HepG2 (cell line): ENCODE data around the gene KCNMA1. TPM values are rescaled to one million over a fixed set of nuclear protein-coding genes. Genes with fewer than 3 reads are reported as not detected.

ENCODE experiments used
- ATAC-seq: fragments of 200-7000 bp; cut with Tn5 transposase; 3 replicates; pipeline ENCODE4 v1.9.1; 2020; ENCODE audit warnings: mild to moderate bottlenecking, moderate library complexity
- BruUV-seq: library from RNA; stranded (reverse); fragments of 400-500 nt; replicated peaks from 2 replicates; lab custom pipeline; 2021; lab: Mats Ljungman, UMichigan
- CTCF ChIA-PET: fragments of 300-600 bp; formaldehyde crosslinking; extraction: SDS; loops from one replicate; lab custom pipeline; 2021; ENCODE audit warnings: low total read pairs, inconsistent platforms, low intra/inter-chr PET ratio; lab: Yijun Ruan, JAX
- POLR2A ChIA-PET: fragments of 350-600 bp; sonication (Branson Sonifier 250); formaldehyde crosslinking; loops from one replicate; lab custom pipeline; 2020; ENCODE audit warnings: antibody characterized with exemption, inconsistent platforms; lab: Yijun Ruan, JAX
- DNase-seq: peaks from one replicate; pipeline ENCODE4 v3.0.0-alpha.2; 2015; ENCODE audit warnings: low spot score
- FAIRE-seq: peaks from 3 replicates; lab custom pipeline; 2011; peaks lifted over from hg19 to GRCh38; lab: Jason Lieb, UNC
- H2AFZ ChIP-seq: one replicate; pipeline ENCODE4 v1.6.1; 2011; ENCODE audit warnings: low read length, inconsistent platforms
- H3K27ac ChIP-seq: fragments of 300-600 bp; 3 replicates; pipeline ENCODE4 v1.8.0; 2011; ENCODE audit warnings: mixed run types, mild to moderate bottlenecking, mixed read lengths, low read length, inconsistent platforms; ENCODE audit not compliant: insufficient read depth; ENCODE audit errors: extremely low read length
- H3K27me3 ChIP-seq, 2 experiments: fragments of 200-600 bp in 1 of 2; 2 replicates in 1 of 2; 3 replicates in 1 of 2; pipeline versions ENCODE4 v1.6.0 to v1.8.0; 2011; ENCODE audit warnings: low read length in 2 of 2, mild to moderate bottlenecking in 2 of 2, moderate library complexity in 2 of 2, inconsistent platforms in 1 of 2; ENCODE audit not compliant: insufficient read depth in 2 of 2, control insufficient read depth in 1 of 2
- H3K36me3 ChIP-seq, 2 experiments: fragments of 200-600 bp in 1 of 2; replicated peaks in 1 of 2; 2 replicates in 1 of 2; 3 replicates in 1 of 2; pipeline versions ENCODE4 v1.5.1 to v1.8.0; 2011; ENCODE audit warnings: low read length in 2 of 2, inconsistent platforms in 1 of 2; ENCODE audit not compliant: insufficient read depth in 2 of 2, control insufficient read depth in 1 of 2
- H3K4me1 ChIP-seq: 2 replicates; pipeline ENCODE4 v1.5.1; 2012; ENCODE audit warnings: low read length, inconsistent platforms; ENCODE audit not compliant: insufficient read depth
- H3K4me2 ChIP-seq: 2 replicates; pipeline ENCODE4 v1.6.0; 2011; ENCODE audit warnings: low read depth, low read length, inconsistent platforms
- H3K4me3 ChIP-seq, 3 experiments: fragments of 200-600 bp in 1 of 3; sonication (generic), shearing (Covaris generic) in 1 of 3; replicated peaks in 1 of 3; 2 replicates each; pipeline ENCODE4 v1.5.1; 2011 to 2016; ENCODE audit warnings: low read length in 3 of 3, inconsistent platforms in 2 of 3, low read depth in 2 of 3, mild to moderate bottlenecking in 2 of 3, control low read depth in 1 of 3, mixed read lengths in 1 of 3; ENCODE audit not compliant: insufficient read depth in 1 of 3
- H3K79me2 ChIP-seq: one replicate; pipeline ENCODE4 v1.6.1; 2011; ENCODE audit warnings: low read length, inconsistent platforms; ENCODE audit not compliant: insufficient read depth
- H3K9ac ChIP-seq: 2 replicates; pipeline ENCODE4 v1.6.0; 2011; ENCODE audit warnings: mild to moderate bottlenecking, low read depth, low read length, inconsistent platforms; ENCODE audit not compliant: insufficient read depth
- H3K9me3 ChIP-seq: 2 replicates; pipeline ENCODE4 v1.5.1; 2012; ENCODE audit warnings: mild to moderate bottlenecking, low read length
- H4K20me1 ChIP-seq: 2 replicates; pipeline ENCODE4 v1.6.0; 2011; ENCODE audit warnings: inconsistent platforms, mild to moderate bottlenecking, low read length, moderate library complexity; ENCODE audit not compliant: insufficient read depth
- EEA1 ChIP-seq: sonication (generic); formaldehyde crosslinking; IDR thresholded peaks from 2 replicates; pipeline ENCODE4 v1.5.1; 2020; ENCODE audit warnings: mild to moderate bottlenecking, missing genetic modification reagents, borderline replicate concordance
- HOXA3 ChIP-seq: sonication (generic); formaldehyde crosslinking; IDR thresholded peaks from 2 replicates; pipeline ENCODE4 v1.5.0; 2020; ENCODE audit warnings: missing genetic modification reagents
- MEF2D ChIP-seq: sonication (generic); formaldehyde crosslinking; IDR thresholded peaks from 2 replicates; pipeline ENCODE4 v1.5.1; 2020; ENCODE audit warnings: mild to moderate bottlenecking, missing genetic modification reagents
- MEIS2 ChIP-seq: sonication (generic); formaldehyde crosslinking; IDR thresholded peaks from 2 replicates; pipeline ENCODE4 v1.9.0; 2021; ENCODE audit warnings: mild to moderate bottlenecking, missing genetic modification reagents
- MTA1 ChIP-seq: sonication (generic); formaldehyde crosslinking; IDR thresholded peaks from 2 replicates; pipeline ENCODE4 v1.4.0; 2020; ENCODE audit warnings: missing genetic modification reagents, mild to moderate bottlenecking, borderline replicate concordance
- NBN ChIP-seq: fragments of 450-650 bp; conservative IDR thresholded peaks from 2 replicates; pipeline ENCODE4 v1.6.1; 2017
- REL ChIP-seq: sonication (generic); formaldehyde crosslinking; conservative IDR thresholded peaks from 2 replicates; pipeline ENCODE4 v1.8.0; 2022; ENCODE audit warnings: mild to moderate bottlenecking, missing genetic modification reagents, moderate library complexity
- RFX1 ChIP-seq: fragments of 450-650 bp; IDR thresholded peaks from 2 replicates; pipeline ENCODE4 v1.6.1; 2017
- SIX4 ChIP-seq: sonication (generic); formaldehyde crosslinking; IDR thresholded peaks from 2 replicates; pipeline ENCODE4 v1.4.0; 2020; ENCODE audit warnings: missing genetic modification reagents
- TAF1 ChIP-seq: sonication (generic); formaldehyde crosslinking; IDR thresholded peaks from 2 replicates; pipeline ENCODE4 v1.4.0; 2020; ENCODE audit warnings: missing genetic modification reagents
- ZBTB14 ChIP-seq: sonication (generic); formaldehyde crosslinking; IDR thresholded peaks from 2 replicates; pipeline ENCODE4 v1.4.0; 2020; ENCODE audit warnings: missing genetic modification reagents
- ZBTB43 ChIP-seq: sonication (generic); formaldehyde crosslinking; conservative IDR thresholded peaks from 2 replicates; pipeline ENCODE4 v1.4.0; 2020; ENCODE audit warnings: missing genetic modification reagents
- ZBTB7A ChIP-seq: sonication (generic); formaldehyde crosslinking; IDR thresholded peaks from 2 replicates; pipeline ENCODE4 v1.8.0; 2022; ENCODE audit warnings: mild to moderate bottlenecking, missing genetic modification reagents
- ZNF138 ChIP-seq: sonication (generic); formaldehyde crosslinking; IDR thresholded peaks from 2 replicates; pipeline ENCODE4 v1.5.0; 2020; ENCODE audit warnings: mild to moderate bottlenecking, low read depth, missing genetic modification reagents
- ZNF205 ChIP-seq: IDR thresholded peaks from 2 replicates; pipeline ENCODE4 v1.6.1; 2018; ENCODE audit warnings: missing biosample characterization, missing genetic modification reagents
- ZNF619 ChIP-seq: sonication (generic); formaldehyde crosslinking; IDR thresholded peaks from 2 replicates; pipeline ENCODE4 v1.4.0; 2020; ENCODE audit warnings: mild to moderate bottlenecking, missing genetic modification reagents
- ZNF678 ChIP-seq: sonication (generic); formaldehyde crosslinking; IDR thresholded peaks from 2 replicates; pipeline ENCODE4 v1.4.0; 2020; ENCODE audit warnings: mild to moderate bottlenecking, missing genetic modification reagents
- WGBS: methylation state at CpG from one replicate; pipeline ENCODE4 v1.1.6; 2017; ENCODE audit warnings: low lambda C conversion rate; 5-methylcytosine and 5-hydroxymethylcytosine counted together
- in situ Hi-C: cut with HindIII; loops from 2 replicates; pipeline ENCODE4 v1.10.0; 2017; ENCODE audit warnings: low pct_unique_long_range_greater_than_20kb; ENCODE audit not compliant: extremely low pct_ligation_motif_present
- intact Hi-C: fragments of 100-400 bp; cut with micrococcal nuclease; formaldehyde crosslinking; loops from one replicate; pipeline ENCODE4 v1.10.0; 2022; ENCODE audit not compliant: unreplicated experiment
- polyA plus RNA-seq, 8 experiments: library from polyadenylated mRNA; depleted of rRNA in 3 of 8; stranded (reverse) in 7 of 8; unstranded in 1 of 8; fragments of >200 nt; fragmentation: Illumina TruSeq in 4 of 8; extraction: Trizol in 4 of 8; gene quantifications; 2 replicates each; pipeline versions ENCODE4 v1.2.1 to v1.2.3, GENCODE V29; 2011 to 2016; ENCODE audit warnings: low read depth in 4 of 8, missing spikeins in 1 of 8, mixed read lengths in 1 of 8; ENCODE audit not compliant: insufficient read depth in 1 of 8
- total RNA-seq, 5 experiments: library from RNA; depleted of rRNA; stranded (reverse); fragments of >200 nt; fragmentation: Illumina TruSeq; extraction: Trizol; gene quantifications; 2 replicates each; pipeline ENCODE4 v1.2.3, GENCODE V29; 2016; ENCODE audit warnings: low read depth in 1 of 5
- TF ChIP-seq, protein P1 (sequence below): sonication (generic); formaldehyde crosslinking; conservative IDR thresholded peaks from 2 replicates; pipeline ENCODE4 v1.8.0; 2022; ENCODE audit warnings: mild to moderate bottlenecking, moderate library complexity, missing genetic modification reagents

Gene KCNMA1
- total and polyA plus RNA-seq, 2 of the 13 experiments (the other 11 are each of a cell fraction or from before 2014, with no cell fraction given): 0.02 TPM; not detected in 1

DNA sequence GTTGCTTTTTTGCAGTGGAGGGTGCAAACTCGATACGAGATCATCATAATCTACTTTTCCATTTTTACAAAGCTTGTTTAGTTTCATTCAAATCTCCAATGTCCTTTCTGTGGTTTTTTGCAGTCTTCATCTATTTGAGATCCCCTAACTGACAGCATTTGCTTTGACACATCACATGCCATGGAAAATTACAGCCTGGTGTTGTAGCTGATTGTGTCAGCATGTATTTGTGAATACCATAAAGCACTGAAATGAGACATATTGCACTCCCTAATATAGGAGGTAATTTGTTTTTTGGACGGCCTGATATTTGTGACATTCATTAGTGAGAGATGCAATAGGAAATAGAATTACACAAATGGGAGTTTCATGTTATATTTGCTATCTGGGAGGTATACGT, 620.8 kb downstream of the KCNMA1 start (continued):
- TF ChIP-seq ZBTB43 (CRISPR knock-in tag): no peak
- TF ChIP-seq REL (CRISPR knock-in tag): no peak
- no peak for TF ChIP-seq MEIS2 (CRISPR knock-in tag)
- TF ChIP-seq ZNF678 (CRISPR knock-in tag): no peak
- TF ChIP-seq EEA1: no peak
- TF ChIP-seq ZBTB7A (CRISPR knock-in tag): no peak
- TF ChIP-seq ZNF205 (CRISPR knock-in tag): no peak
- no peak for TF ChIP-seq ZBTB14 (CRISPR knock-in tag)
- TF ChIP-seq ZNF619 (CRISPR knock-in tag): no peak
- no peak for TF ChIP-seq MEF2D (CRISPR knock-in tag)
- no peak for TF ChIP-seq RFX1
- no peak for TF ChIP-seq ZNF138 (CRISPR knock-in tag)
- TF ChIP-seq MTA1 (CRISPR knock-in tag): no peak
- TF ChIP-seq, all 625 proteins: peak for 0

GRCh38 chr10:77016278-77016815, 621.3 kb downstream of the KCNMA1 start:
- ATAC-seq: no peak
- DNase-seq: no peak
- Histone ChIP-seq H3K4me1 (no peaks in the 10 kb centered on the region), H3K79me2 (no peaks in the 10 kb centered on the region), H3K4me2 (no peak overlapping the region), H3K4me3 (no peak overlapping the region), H3K27ac (no peak overlapping the region), H3K9ac (no peak overlapping the region), H3K9me3 (no peaks in the 10 kb centered on the region), H4K20me1 (no peaks in the 10 kb centered on the region), H3K36me3 (no peaks in the 10 kb centered on the region), H3K27me3 (peaks cover 1 to 6% of the 10 kb centered on the region in 2 experiments; a peak in 2 of 5 replicates), H2AFZ (no peak overlapping the region)
- in situ Hi-C loops: no loop called here
- BruUV-seq: no TSS peak
- ChIA-PET CTCF (no interaction called here), POLR2A (no interaction called here)
- WGBS: 0% methylated on average over 7 of the region's 7 CpGs
- FAIRE-seq: no peak
- TF ChIP-seq, protein P1, sequence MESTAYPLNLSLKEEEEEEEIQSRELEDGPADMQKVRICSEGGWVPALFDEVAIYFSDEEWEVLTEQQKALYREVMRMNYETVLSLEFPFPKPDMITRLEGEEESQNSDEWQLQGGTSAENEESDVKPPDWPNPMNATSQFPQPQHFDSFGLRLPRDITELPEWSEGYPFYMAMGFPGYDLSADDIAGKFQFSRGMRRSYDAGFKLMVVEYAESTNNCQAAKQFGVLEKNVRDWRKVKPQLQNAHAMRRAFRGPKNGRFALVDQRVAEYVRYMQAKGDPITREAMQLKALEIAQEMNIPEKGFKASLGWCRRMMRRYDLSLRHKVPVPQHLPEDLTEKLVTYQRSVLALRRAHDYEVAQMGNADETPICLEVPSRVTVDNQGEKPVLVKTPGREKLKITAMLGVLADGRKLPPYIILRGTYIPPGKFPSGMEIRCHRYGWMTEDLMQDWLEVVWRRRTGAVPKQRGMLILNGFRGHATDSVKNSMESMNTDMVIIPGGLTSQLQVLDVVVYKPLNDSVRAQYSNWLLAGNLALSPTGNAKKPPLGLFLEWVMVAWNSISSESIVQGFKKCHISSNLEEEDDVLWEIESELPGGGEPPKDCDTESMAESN (CRISPR knock-in tag): no peak
- TF ChIP-seq SIX4 (CRISPR knock-in tag): no peak
- no peak for TF ChIP-seq NBN
- no peak for TF ChIP-seq TAF1 (CRISPR knock-in tag)
- TF ChIP-seq HOXA3 (CRISPR knock-in tag): no peak
- intact Hi-C loops: no loop called here
